K562 (cell line): ENCODE measurements around the gene PRKAR1B. TPM values are rescaled to one million over a fixed set of nuclear protein-coding genes. Genes with fewer than 3 reads are reported as not detected.

Experiments
- CREB5 ChIP-seq: fragments of 250-450 bp; sonication (Bioruptor Pico); IDR thresholded peaks from 2 replicates; pipeline ENCODE4 v1.5.0; 2020; ENCODE audit warnings: mild to moderate bottlenecking
- CXXC5 ChIP-seq: fragments of 250-450 bp; sonication (Bioruptor Pico); IDR thresholded peaks from 2 replicates; pipeline ENCODE4 v1.8.0; 2022; ENCODE audit warnings: inconsistent platforms, mild to moderate bottlenecking, moderate library complexity
- DMBX1 ChIP-seq: fragments of 250-450 bp; sonication (Bioruptor Pico); IDR thresholded peaks from 2 replicates; pipeline ENCODE4 v1.8.0; 2022; ENCODE audit warnings: inconsistent platforms, mild to moderate bottlenecking, moderate library complexity, borderline replicate concordance
- EP400 ChIP-seq: fragments of 450-650 bp; IDR thresholded peaks from 2 replicates; pipeline ENCODE4 v1.6.1; 2017; ENCODE audit warnings: antibody characterized with exemption, mild to moderate bottlenecking, moderate library complexity
- ETV1 ChIP-seq: fragments of 450-650 bp; conservative IDR thresholded peaks from 2 replicates; pipeline ENCODE4 v1.6.1; 2016; ENCODE audit warnings: missing genetic modification characterization, control low read depth, low read depth, missing compliant biosample characterization
- GABPB1 ChIP-seq: sonication (generic); formaldehyde crosslinking; IDR thresholded peaks from 2 replicates; pipeline ENCODE4 v1.8.0; 2022; ENCODE audit warnings: mild to moderate bottlenecking, missing genetic modification reagents
- HNRNPL ChIP-seq: fragments of 200-400 bp; formaldehyde crosslinking; IDR thresholded peaks from 2 replicates; pipeline ENCODE4 v1.6.1; 2017; ENCODE audit warnings: low read depth, mild to moderate bottlenecking, low read length
- KLF13 ChIP-seq: fragments of 450-650 bp; IDR thresholded peaks from 2 replicates; pipeline ENCODE4 v1.6.1; 2016; ENCODE audit warnings: missing genetic modification characterization, low read depth, mild to moderate bottlenecking, missing compliant biosample characterization, moderate library complexity, borderline replicate concordance
- NR2C2 ChIP-seq, 2 experiments: fragments of 200-800 bp in 1 of 2; sonication (Bioruptor generic) in 1 of 2; sonication (generic) in 1 of 2; formaldehyde crosslinking in 1 of 2; IDR thresholded peaks; 2 replicates each; pipeline versions ENCODE4 v1.6.1 to v1.8.0; 2016 to 2022; ENCODE audit warnings: mild to moderate bottlenecking in 1 of 2, missing compliant biosample characterization in 1 of 2, missing genetic modification characterization in 1 of 2, missing genetic modification reagents in 1 of 2
- PHF20 ChIP-seq: fragments of 450-650 bp; IDR thresholded peaks from 2 replicates; pipeline ENCODE4 v1.6.1; 2018; ENCODE audit not compliant: partially characterized antibody
- PML ChIP-seq: IDR thresholded peaks from 2 replicates; pipeline ENCODE4 v1.6.1; 2012; ENCODE audit warnings: low read length, inconsistent platforms
- POLR2AphosphoS5 ChIP-seq: IDR thresholded peaks from 2 replicates; pipeline ENCODE4 v1.6.1; 2011; ENCODE audit warnings: mild to moderate bottlenecking, low read depth, low read length, moderate library complexity; ENCODE audit not compliant: control insufficient read depth, insufficient read depth
- PTRF ChIP-seq: fragments of 450-650 bp; IDR thresholded peaks from 2 replicates; pipeline ENCODE4 v1.6.1; 2016; ENCODE audit warnings: mild to moderate bottlenecking, missing genetic modification characterization, missing compliant biosample characterization
- SMAD4 ChIP-seq: fragments of 250-450 bp; sonication (Bioruptor Pico); conservative IDR thresholded peaks from 2 replicates; pipeline ENCODE4 v1.8.0; 2021; ENCODE audit warnings: inconsistent platforms, mild to moderate bottlenecking, moderate library complexity
- SRSF3 ChIP-seq: fragments of 200-400 bp; formaldehyde crosslinking; IDR thresholded peaks from 2 replicates; pipeline ENCODE4 v1.6.1; 2016; ENCODE audit warnings: mild to moderate bottlenecking, low read length, moderate library complexity; ENCODE audit not compliant: insufficient read depth
- STAG1 ChIP-seq: sonication (generic); formaldehyde crosslinking; IDR thresholded peaks from 2 replicates; pipeline ENCODE4 v1.5.0; 2020; ENCODE audit warnings: missing genetic modification reagents, borderline replicate concordance
- SUPT5H ChIP-seq: fragments of 450-650 bp; IDR thresholded peaks from 2 replicates; pipeline ENCODE4 v1.6.1; 2016
- ZNF57 ChIP-seq: fragments of 450-650 bp; formaldehyde crosslinking; IDR thresholded peaks from 2 replicates; pipeline ENCODE4 v1.4.0; 2020; ENCODE audit warnings: mild to moderate bottlenecking, moderate library complexity
- polyA plus RNA-seq, 8 experiments: library from polyadenylated mRNA; depleted of rRNA in 4 of 8; stranded (reverse) in 5 of 8; unstranded in 3 of 8; fragments of >200 nt; fragmentation: Nextera tagmentation in 2 of 8; fragmentation: Illumina TruSeq in 1 of 8; extraction: Ambion mirVana in 2 of 8; extraction: Trizol in 1 of 8; gene quantifications; 2 replicates each; pipeline versions ENCODE4 v1.2.1 to v1.2.3, GENCODE V29; 2011 to 2014; ENCODE audit warnings: inconsistent platforms in 1 of 8, missing spikeins in 1 of 8
- total RNA-seq, 7 experiments: library from RNA; depleted of rRNA in 6 of 7; stranded (reverse); fragments of >200 nt in 6 of 7; fragmentation: Illumina TruSeq in 2 of 7; extraction: Trizol in 2 of 7; gene quantifications; 2 replicates each; pipeline versions ENCODE4 v1.2.1 to v1.2.3, GENCODE V29; 2011 to 2021; ENCODE audit warnings: low replicate concordance in 1 of 7
- TF ChIP-seq, protein P1 (sequence below): sonication (generic); formaldehyde crosslinking; IDR thresholded peaks from 2 replicates; pipeline ENCODE4 v1.9.0; 2022; ENCODE audit warnings: mild to moderate bottlenecking, missing genetic modification reagents
- TF ChIP-seq, protein P2 (sequence below): fragments of 450-650 bp; IDR thresholded peaks from 2 replicates; pipeline ENCODE4 v1.6.1; 2016; ENCODE audit warnings: borderline replicate concordance
- TF ChIP-seq, protein P3 (sequence below): IDR thresholded peaks from 3 replicates; pipeline ENCODE4 v1.6.1; 2011; ENCODE audit warnings: borderline replicate concordance, mild to moderate bottlenecking, moderate library complexity; ENCODE audit not compliant: insufficient read length; ENCODE audit errors: extremely low read depth

The PRKAR1B gene
- total and polyA plus RNA-seq, 9 of the 15 experiments (the other 6 are each of a cell fraction or from before 2014, with no cell fraction given) = 0.99 to 30.5 (median 12.7) TPM

DNA sequence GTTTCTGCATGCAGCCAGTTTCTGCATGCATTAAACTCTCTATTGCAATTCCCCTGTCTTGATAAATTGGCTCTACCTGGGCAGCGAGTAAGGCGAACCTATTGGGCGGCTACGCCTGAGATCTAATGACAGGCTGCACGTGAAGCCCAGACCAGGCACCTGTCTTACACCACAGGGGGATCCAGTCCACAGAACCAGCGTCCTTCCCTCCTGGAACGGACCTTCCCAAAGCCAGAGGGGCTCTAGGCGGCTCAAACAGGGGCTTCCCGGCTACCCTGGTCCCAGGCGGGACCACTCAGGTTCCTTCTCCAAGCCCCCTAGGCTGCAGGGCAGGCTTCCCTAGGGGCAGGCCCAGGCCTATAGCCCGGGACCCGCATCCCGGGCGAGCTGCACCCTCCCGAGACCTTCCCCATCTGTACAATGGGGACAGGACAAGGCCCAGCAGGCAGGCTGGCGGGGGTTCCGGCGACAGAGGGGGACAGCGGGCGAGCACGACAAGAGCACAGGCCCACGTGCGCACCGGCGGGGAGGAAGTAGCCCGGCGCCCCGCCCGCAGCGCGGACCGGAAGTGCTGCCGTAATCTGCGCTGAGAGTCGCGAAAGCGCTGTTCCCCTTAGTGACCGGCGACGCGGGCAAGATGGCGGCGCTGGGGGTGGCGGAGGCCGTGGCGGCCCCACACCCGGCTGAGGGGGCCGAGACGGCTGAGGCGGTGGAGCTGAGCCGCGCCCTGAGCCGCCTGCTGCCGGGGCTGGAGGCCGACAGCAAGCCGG is 812 bp downstream of the PRKAR1B start, which contains the start of gene DNAAF5 (continued):
- TF ChIP-seq, protein P1, sequence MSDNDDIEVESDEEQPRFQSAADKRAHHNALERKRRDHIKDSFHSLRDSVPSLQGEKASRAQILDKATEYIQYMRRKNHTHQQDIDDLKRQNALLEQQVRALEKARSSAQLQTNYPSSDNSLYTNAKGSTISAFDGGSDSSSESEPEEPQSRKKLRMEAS (CRISPR knock-in tag) = peak; percentile 98
- peak; percentile 91 for TF ChIP-seq ETV1 (tag)
- TF ChIP-seq SRSF3 = no peak
- 0 out of 2 replicates have a peak, but pooled peaks have one; percentile 20 for TF ChIP-seq NR2C2 (CRISPR knock-in tag; IDR thresholded peaks at IDR 0.05)
- TF ChIP-seq NR2C2 (tag; IDR thresholded peaks at IDR 0.05) = peak; percentile 52; the same call in 1 of the 2 replicates
- TF ChIP-seq DMBX1 (CRISPR knock-in tag) = 0 out of 2 replicates have a peak, but pooled peaks have one; percentile 39
- no peak for TF ChIP-seq PTRF (tag)
- TF ChIP-seq ZNF57 (CRISPR knock-in tag) = no peak
- TF ChIP-seq PHF20 = peak; percentile 77
- peak; percentile 72 for TF ChIP-seq CXXC5 (CRISPR knock-in tag)
- no peak for TF ChIP-seq POLR2AphosphoS5
- TF ChIP-seq EP400 = peak; percentile 97
- TF ChIP-seq, protein P2, sequence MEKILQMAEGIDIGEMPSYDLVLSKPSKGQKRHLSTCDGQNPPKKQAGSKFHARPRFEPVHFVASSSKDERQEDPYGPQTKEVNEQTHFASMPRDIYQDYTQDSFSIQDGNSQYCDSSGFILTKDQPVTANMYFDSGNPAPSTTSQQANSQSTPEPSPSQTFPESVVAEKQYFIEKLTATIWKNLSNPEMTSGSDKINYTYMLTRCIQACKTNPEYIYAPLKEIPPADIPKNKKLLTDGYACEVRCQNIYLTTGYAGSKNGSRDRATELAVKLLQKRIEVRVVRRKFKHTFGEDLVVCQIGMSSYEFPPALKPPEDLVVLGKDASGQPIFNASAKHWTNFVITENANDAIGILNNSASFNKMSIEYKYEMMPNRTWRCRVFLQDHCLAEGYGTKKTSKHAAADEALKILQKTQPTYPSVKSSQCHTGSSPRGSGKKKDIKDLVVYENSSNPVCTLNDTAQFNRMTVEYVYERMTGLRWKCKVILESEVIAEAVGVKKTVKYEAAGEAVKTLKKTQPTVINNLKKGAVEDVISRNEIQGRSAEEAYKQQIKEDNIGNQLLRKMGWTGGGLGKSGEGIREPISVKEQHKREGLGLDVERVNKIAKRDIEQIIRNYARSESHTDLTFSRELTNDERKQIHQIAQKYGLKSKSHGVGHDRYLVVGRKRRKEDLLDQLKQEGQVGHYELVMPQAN = peak; percentile 97
- TF ChIP-seq STAG1 = no peak
- TF ChIP-seq GABPB1 (CRISPR knock-in tag) = peak; percentile 97
- no peak for TF ChIP-seq HNRNPL
- no peak for TF ChIP-seq PML
- TF ChIP-seq CREB5 (CRISPR knock-in tag) = no peak
- peak; percentile 71 for TF ChIP-seq SUPT5H
- TF ChIP-seq SMAD4 (CRISPR knock-in tag) = peak; percentile 64
- TF ChIP-seq, protein P3, sequence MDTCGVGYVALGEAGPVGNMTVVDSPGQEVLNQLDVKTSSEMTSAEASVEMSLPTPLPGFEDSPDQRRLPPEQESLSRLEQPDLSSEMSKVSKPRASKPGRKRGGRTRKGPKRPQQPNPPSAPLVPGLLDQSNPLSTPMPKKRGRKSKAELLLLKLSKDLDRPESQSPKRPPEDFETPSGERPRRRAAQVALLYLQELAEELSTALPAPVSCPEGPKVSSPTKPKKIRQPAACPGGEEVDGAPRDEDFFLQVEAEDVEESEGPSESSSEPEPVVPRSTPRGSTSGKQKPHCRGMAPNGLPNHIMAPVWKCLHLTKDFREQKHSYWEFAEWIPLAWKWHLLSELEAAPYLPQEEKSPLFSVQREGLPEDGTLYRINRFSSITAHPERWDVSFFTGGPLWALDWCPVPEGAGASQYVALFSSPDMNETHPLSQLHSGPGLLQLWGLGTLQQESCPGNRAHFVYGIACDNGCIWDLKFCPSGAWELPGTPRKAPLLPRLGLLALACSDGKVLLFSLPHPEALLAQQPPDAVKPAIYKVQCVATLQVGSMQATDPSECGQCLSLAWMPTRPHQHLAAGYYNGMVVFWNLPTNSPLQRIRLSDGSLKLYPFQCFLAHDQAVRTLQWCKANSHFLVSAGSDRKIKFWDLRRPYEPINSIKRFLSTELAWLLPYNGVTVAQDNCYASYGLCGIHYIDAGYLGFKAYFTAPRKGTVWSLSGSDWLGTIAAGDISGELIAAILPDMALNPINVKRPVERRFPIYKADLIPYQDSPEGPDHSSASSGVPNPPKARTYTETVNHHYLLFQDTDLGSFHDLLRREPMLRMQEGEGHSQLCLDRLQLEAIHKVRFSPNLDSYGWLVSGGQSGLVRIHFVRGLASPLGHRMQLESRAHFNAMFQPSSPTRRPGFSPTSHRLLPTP = no peak
- peak; percentile 42; the same call in 1 of the 2 replicates for TF ChIP-seq KLF13 (tag)
